Neural crest cell (in vitro differentiated cells): ENCODE results near the gene DVL1. TPM values are rescaled to one million over a fixed set of nuclear protein-coding genes. Genes with fewer than 3 reads are reported as not detected.

Source experiments
- DNase-seq: peaks from one replicate; pipeline ENCODE4 v3.0.0; 2021; ENCODE audit warnings: low read depth, mixed read lengths, low spot score
- H3K27ac Mint-ChIP-seq: one replicate; pipeline ENCODE4 v1.8.0; 2021; ENCODE audit warnings: mild to moderate bottlenecking, mixed read lengths; ENCODE audit not compliant: unreplicated experiment
- H3K27me3 Mint-ChIP-seq: 2 replicates; pipeline ENCODE4 v1.8.0; 2021; ENCODE audit warnings: low read depth, mild to moderate bottlenecking, mixed read lengths
- H3K36me3 Mint-ChIP-seq: 2 replicates; pipeline ENCODE4 v1.8.0; 2021; ENCODE audit warnings: low read depth, mild to moderate bottlenecking, mixed read lengths
- H3K4me1 Mint-ChIP-seq: 2 replicates; pipeline ENCODE4 v1.8.0; 2021; ENCODE audit warnings: mixed read lengths
- H3K4me3 Mint-ChIP-seq: one replicate; pipeline ENCODE4 v1.8.0; 2021; ENCODE audit warnings: mild to moderate bottlenecking, mixed read lengths
- H3K9me3 Mint-ChIP-seq: 2 replicates; pipeline ENCODE4 v1.8.0; 2021; ENCODE audit warnings: mixed read lengths
- total RNA-seq: library from RNA; stranded (reverse); gene quantifications from 2 replicates; pipeline ENCODE4 v1.2.1, GENCODE V29; 2021
- TF ChIP-seq, protein P1 (sequence below): fragments of 200-600 bp; sonication (generic); conservative IDR thresholded peaks from 2 replicates; pipeline ENCODE4 v1.5.0; 2021; ENCODE audit warnings: antibody characterized with exemption, mild to moderate bottlenecking

DVL1 gene
- total RNA-seq, 1 donor from 2014 or later, result 63.4 TPM

DNA sequence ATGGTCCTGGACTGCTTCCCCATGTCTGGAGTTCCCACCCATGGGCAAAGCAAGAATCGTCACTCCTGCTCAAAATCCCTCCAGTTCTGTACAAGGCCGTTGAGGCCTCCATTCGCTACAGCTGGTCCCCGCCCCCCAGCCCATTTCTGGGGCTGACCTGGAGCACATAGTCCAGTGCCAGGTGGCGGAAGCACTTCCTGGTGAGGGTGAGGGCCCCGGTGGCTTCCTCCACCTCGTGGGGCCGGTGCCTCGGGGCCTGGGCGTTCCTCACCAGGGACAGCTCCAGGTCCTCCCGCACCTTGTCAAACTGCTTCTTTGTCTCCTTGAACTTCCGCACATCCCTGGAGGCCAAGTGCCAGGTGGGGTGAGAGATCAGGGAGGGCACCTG lies 48.9 kb downstream of the DVL1 start:
- Mint-ChIP-seq H3K27ac (no peak overlapping the region), H3K27me3 (no peaks in the 10 kb centered on the region), H3K36me3 (no peaks in the 10 kb centered on the region), H3K4me1 (peaks cover 8% of the 10 kb centered on the region), H3K4me3 (peak overlapping the region; percentile 51), H3K9me3 (no peaks in the 10 kb centered on the region)
- TF ChIP-seq, protein P1, sequence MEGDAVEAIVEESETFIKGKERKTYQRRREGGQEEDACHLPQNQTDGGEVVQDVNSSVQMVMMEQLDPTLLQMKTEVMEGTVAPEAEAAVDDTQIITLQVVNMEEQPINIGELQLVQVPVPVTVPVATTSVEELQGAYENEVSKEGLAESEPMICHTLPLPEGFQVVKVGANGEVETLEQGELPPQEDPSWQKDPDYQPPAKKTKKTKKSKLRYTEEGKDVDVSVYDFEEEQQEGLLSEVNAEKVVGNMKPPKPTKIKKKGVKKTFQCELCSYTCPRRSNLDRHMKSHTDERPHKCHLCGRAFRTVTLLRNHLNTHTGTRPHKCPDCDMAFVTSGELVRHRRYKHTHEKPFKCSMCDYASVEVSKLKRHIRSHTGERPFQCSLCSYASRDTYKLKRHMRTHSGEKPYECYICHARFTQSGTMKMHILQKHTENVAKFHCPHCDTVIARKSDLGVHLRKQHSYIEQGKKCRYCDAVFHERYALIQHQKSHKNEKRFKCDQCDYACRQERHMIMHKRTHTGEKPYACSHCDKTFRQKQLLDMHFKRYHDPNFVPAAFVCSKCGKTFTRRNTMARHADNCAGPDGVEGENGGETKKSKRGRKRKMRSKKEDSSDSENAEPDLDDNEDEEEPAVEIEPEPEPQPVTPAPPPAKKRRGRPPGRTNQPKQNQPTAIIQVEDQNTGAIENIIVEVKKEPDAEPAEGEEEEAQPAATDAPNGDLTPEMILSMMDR, result peak; percentile 13
- no peak for DNase-seq

DNA sequence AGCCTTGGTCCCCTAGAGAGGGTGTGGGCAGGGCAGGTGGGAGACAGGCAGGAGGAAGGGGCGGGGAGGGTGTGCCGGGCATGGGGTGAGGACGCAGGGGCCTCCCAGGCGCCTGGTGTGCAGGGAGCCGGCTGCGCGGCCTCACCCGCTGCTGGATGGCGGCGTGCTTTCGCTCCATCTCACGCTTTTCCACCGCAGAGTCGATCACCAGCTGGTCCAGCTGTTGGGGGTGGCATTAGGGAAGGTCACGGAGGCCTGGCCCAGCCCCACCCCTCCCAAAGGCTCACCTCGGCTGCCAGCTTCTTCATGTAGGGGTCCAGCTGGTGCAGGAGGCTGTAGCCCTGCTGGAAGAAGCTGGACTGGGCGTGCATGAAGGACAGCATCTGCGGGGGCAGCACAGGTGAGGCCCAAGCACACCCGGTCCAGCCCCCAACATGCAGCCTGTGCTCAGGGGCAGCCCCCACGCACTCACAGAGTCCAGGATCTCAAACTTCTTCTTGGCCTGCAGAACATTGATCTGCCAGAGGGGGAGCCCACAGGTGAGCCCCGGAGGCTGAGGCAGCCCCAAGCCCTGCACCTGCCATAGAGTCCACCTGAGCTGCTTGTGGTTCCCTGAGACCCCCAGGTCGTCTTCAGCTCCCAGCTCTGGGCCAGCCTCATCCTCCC lies 49.4 kb downstream of the DVL1 start:
- H3K9me3 Mint-ChIP-seq, result no peaks in the 10 kb centered on the region
- no peaks in the 10 kb centered on the region for H3K27me3 Mint-ChIP-seq
- H3K4me3 Mint-ChIP-seq, result peak overlapping the region; percentile 51

DNA sequence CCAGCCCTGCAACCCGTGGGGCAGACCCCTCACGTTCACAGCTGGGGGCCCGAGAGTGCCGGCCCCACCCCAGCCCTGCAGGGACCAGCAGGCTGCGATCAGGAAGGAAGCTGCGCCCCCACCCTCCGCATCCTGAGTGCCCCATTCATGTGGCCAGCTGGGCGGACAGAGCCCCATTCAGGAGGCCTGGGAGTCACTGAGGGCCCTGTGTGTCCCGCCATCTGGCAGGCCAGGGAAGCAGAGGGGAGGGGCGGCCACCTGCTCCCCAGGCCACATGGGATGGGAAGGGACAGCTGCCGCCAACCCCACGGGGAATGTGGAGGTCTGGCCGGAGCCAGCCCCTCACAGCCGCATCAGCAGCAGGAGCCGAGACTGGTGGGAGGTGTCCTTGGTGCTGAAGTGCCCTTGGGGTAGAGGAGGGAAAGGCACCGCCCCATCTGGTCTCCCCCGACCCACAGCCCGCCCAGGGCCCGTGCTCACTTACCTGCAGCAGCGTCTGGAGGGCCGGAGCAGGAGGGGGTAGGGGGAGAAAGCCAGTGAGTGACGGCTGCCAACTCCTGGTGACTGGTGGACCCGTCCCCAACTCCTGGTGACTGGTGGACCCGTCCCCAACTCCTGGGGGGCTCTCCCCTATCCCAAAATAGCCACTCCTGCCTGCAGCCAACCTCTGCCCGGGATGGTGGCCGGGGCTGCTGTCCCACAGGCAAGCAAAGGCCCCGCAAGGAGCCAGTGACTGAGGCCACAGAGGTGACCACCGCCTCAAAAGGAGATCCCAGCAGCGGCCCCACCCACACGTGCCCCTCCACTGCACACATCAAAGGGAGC lies 50.1 kb downstream of the DVL1 start:
- TF ChIP-seq, protein P1, result no peak
- Mint-ChIP-seq H3K27ac (no peak overlapping the region), H3K27me3 (no peaks in the 10 kb centered on the region), H3K9me3 (no peaks in the 10 kb centered on the region), H3K36me3 (no peaks in the 10 kb centered on the region), H3K4me1 (no peaks in the 10 kb centered on the region), H3K4me3 (no peak overlapping the region)
- DNase-seq, result peak; percentile 68

More for the DNA sequence above, 49.4 kb downstream of the DVL1 start:
- no peaks in the 10 kb centered on the region for H3K36me3 Mint-ChIP-seq
- DNase-seq, result no peak
- TF ChIP-seq, protein P1, result peak; percentile 50
- peaks cover 5% of the 10 kb centered on the region for H3K4me1 Mint-ChIP-seq
- no peak overlapping the region for H3K27ac Mint-ChIP-seq

DNA sequence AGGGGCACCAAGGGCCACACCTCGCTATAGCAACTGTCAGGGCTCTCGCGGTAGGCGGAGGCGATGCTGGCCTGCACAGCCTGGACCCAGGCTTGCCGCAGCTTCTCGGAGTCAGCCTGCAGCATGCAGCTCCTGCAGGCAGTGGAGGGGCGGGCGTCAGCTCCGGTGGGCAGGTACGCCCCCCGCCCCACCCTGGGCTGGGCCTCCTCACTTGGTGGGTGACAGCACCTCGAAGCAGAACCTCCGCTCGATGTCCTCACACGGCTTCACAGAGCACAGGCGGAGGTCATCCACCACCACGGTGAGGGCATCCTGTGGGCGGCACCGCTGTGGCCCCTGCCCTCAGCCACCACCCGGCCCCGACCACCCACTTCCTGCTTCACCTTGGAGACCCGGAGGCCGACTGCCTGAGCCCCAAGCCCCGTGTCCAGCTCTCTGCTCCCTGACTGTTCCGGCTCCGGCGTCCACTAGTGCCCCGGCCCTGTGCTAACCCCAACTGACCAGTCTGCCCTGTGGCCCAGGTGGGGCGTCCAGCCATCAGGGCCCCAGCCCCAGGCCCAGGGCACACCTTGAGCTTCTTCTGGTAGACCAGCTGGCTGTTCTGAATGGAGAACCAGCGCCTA lies 51.3 kb downstream of the DVL1 start:
- H3K4me1 Mint-ChIP-seq, result no peaks in the 10 kb centered on the region
- no peaks in the 10 kb centered on the region for H3K9me3 Mint-ChIP-seq
- no peak for DNase-seq
- TF ChIP-seq, protein P1, result no peak
- H3K36me3 Mint-ChIP-seq, result no peaks in the 10 kb centered on the region
- no peaks in the 10 kb centered on the region for H3K27me3 Mint-ChIP-seq
- no peak overlapping the region for H3K27ac Mint-ChIP-seq
- H3K4me3 Mint-ChIP-seq, result no peak overlapping the region

DNA sequence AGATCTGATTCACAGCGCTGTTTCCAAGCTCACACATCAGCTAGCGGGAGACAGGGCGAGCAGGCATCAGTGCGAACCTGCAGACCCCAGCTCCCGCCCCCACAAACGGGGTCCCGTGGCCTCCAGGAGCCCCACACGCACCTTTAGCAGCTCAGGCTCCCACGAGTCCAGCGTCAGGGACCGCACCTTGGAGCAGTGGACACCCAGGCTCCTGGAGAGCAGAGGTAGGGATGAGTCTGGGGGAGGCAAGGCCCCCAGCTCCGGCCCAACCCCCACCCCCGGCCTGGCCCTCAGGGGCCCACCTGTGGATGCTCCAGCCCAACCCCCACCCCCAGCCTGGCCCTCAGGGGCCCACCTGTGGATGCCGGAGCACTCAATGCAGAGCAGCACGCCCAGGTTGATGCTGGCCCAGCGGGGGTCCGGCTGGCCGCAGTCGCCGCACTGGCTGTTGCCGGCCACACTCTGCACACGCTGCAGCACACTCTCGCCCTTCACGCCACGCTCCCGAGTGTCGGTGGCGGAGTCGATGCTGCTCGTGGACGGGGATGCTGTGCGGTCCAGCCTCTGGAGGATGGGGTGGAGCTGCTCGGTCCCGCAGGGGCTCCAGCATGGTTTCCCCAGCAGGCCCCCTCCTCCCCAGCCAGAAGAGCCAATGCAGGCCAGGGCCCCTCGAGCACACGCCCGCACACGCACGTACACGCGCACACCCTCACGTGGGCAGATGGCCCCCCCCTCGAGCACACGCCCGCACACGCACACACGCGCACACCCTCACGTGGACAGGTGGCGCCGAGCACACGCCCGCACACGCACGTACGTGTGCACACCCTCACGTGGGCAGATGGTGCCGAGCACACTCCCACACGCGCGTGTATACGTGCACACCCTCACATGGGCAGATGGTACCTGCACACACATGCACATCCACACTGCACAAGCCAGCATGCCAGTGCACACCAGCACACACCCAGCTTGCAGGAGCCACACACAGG lies 52.9 kb downstream of the DVL1 start:
- TF ChIP-seq, protein P1, result no peak
- no peak overlapping the region for H3K4me3 Mint-ChIP-seq
- no peaks in the 10 kb centered on the region for H3K9me3 Mint-ChIP-seq
- H3K36me3 Mint-ChIP-seq, result no peaks in the 10 kb centered on the region
- no peak for DNase-seq
- H3K27me3 Mint-ChIP-seq, result no peaks in the 10 kb centered on the region
- no peak overlapping the region for H3K27ac Mint-ChIP-seq
- H3K4me1 Mint-ChIP-seq, result no peaks in the 10 kb centered on the region
